Esophagus muscularis mucosa (tissue), 4 donors: Measurements from ENCODE around the gene CARMIL1.
A peak's percentile ranks its signal among the peaks of the same experiment; 100 is the strongest.

ENCODE experiments used
- EP300 ChIP-seq: sonication (generic); formaldehyde crosslinking; IDR thresholded peaks from one replicate; pipeline ENCODE4 v1.6.1; 2017; ENCODE audit warnings: antibody characterized with exemption
- POLR2A ChIP-seq: fragments of 450-650 bp; IDR thresholded peaks from one replicate; pipeline ENCODE4 v1.6.1; 2017; ENCODE audit warnings: antibody characterized with exemption, moderate library complexity, mild to moderate bottlenecking, low read depth
- POLR2AphosphoS5 ChIP-seq, 2 donors: sonication (generic); formaldehyde crosslinking; IDR thresholded peaks; one replicate each; pipeline ENCODE4 v1.6.1; 2017; ENCODE audit warnings: antibody characterized with exemption in 2 of 2
- TF ChIP-seq, protein P1 (sequence below), 3 experiments: fragments of 200-600 bp in 2 of 3; fragments of 450-650 bp in 1 of 3; sonication (generic) in 2 of 3; IDR thresholded peaks; one replicate each; pipeline ENCODE4 v1.5.1; 2017 to 2019; ENCODE audit warnings: antibody characterized with exemption in 3 of 3, mild to moderate bottlenecking in 2 of 3, moderate library complexity in 1 of 3

GRCh38 chr6:25556516-25556915 is 277.3 kb downstream of the CARMIL1 start:
- TF ChIP-seq, protein P1, sequence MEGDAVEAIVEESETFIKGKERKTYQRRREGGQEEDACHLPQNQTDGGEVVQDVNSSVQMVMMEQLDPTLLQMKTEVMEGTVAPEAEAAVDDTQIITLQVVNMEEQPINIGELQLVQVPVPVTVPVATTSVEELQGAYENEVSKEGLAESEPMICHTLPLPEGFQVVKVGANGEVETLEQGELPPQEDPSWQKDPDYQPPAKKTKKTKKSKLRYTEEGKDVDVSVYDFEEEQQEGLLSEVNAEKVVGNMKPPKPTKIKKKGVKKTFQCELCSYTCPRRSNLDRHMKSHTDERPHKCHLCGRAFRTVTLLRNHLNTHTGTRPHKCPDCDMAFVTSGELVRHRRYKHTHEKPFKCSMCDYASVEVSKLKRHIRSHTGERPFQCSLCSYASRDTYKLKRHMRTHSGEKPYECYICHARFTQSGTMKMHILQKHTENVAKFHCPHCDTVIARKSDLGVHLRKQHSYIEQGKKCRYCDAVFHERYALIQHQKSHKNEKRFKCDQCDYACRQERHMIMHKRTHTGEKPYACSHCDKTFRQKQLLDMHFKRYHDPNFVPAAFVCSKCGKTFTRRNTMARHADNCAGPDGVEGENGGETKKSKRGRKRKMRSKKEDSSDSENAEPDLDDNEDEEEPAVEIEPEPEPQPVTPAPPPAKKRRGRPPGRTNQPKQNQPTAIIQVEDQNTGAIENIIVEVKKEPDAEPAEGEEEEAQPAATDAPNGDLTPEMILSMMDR (IDR thresholded peaks at IDR 0.05), result peak; percentile 44 to 76 (median 71)
- TF ChIP-seq POLR2A, result no peak
- no peak for TF ChIP-seq POLR2AphosphoS5 (IDR thresholded peaks at IDR 0.05)
- no peak for TF ChIP-seq EP300
